WTC11 (cell line): ENCODE data around the gene PRKCB. TPM values are rescaled to one million over a fixed set of nuclear protein-coding genes. Genes with fewer than 3 reads are reported as not detected.

ENCODE experiments used
- ATAC-seq: fragments of 200-7000 bp; cut with Tn5 transposase; 2 replicates; pipeline ENCODE4 v1.10.0; 2021; ENCODE audit warnings: mild to moderate bottlenecking, moderate library complexity
- CTCF ChIA-PET: fragments of 300-600 bp; sonication (Branson Sonifier 250); formaldehyde crosslinking; loops from one replicate; lab custom pipeline; 2021; ENCODE audit warnings: antibody characterized with exemption; lab: Charles Lee
- POLR2A ChIA-PET: fragments of 350-600 bp; sonication (Branson Sonifier 250); formaldehyde crosslinking; loops from one replicate; lab custom pipeline; 2021; ENCODE audit warnings: antibody characterized with exemption; lab: Charles Lee
- DNase-seq: peaks from one replicate; pipeline ENCODE4 v3.0.0; 2021; ENCODE audit warnings: low spot score
- H3K27ac Mint-ChIP-seq: 2 replicates; pipeline ENCODE4 v1.8.0; 2021; ENCODE audit warnings: mixed read lengths
- H3K27me3 Mint-ChIP-seq: 2 replicates; pipeline ENCODE4 v1.8.0; 2021; ENCODE audit warnings: low read depth, mild to moderate bottlenecking, moderate library complexity, mixed read lengths
- H3K36me3 Mint-ChIP-seq: 2 replicates; pipeline ENCODE4 v1.8.0; 2021; ENCODE audit warnings: mixed read lengths
- H3K4me1 Mint-ChIP-seq: 2 replicates; pipeline ENCODE4 v1.8.0; 2022; ENCODE audit warnings: mixed read lengths
- H3K4me3 Mint-ChIP-seq: 2 replicates; pipeline ENCODE4 v1.8.0; 2021; ENCODE audit warnings: mild to moderate bottlenecking, moderate library complexity, mixed read lengths
- H3K9me3 Mint-ChIP-seq: 2 replicates; pipeline ENCODE4 v1.8.0; 2021; ENCODE audit warnings: mixed read lengths
- ATF1 ChIP-seq: sonication (generic); formaldehyde crosslinking; IDR thresholded peaks from 2 replicates; pipeline ENCODE4 v1.8.1; 2023; ENCODE audit warnings: mild to moderate bottlenecking, moderate library complexity, missing genetic modification reagents
- CREM ChIP-seq: sonication (generic); formaldehyde crosslinking; IDR thresholded peaks from 2 replicates; pipeline ENCODE4 v1.8.1; 2022; ENCODE audit warnings: mild to moderate bottlenecking, missing genetic modification reagents, moderate library complexity
- ELF4 ChIP-seq: sonication (generic); formaldehyde crosslinking; IDR thresholded peaks from 2 replicates; pipeline ENCODE4 v1.8.1; 2022; ENCODE audit warnings: low read depth, mild to moderate bottlenecking, moderate library complexity, missing genetic modification reagents
- EMX1 ChIP-seq: fragments of 250-450 bp; sonication (Bioruptor Pico); IDR thresholded peaks from 2 replicates; pipeline ENCODE4 v1.8.0; 2021; ENCODE audit warnings: mild to moderate bottlenecking
- ESRRA ChIP-seq: sonication (generic); formaldehyde crosslinking; IDR thresholded peaks from 2 replicates; pipeline ENCODE4 v1.8.1; 2022; ENCODE audit warnings: mild to moderate bottlenecking, missing genetic modification reagents, borderline replicate concordance
- ETV6 ChIP-seq: sonication (generic); formaldehyde crosslinking; IDR thresholded peaks from 2 replicates; pipeline ENCODE4 v1.8.1; 2022; ENCODE audit warnings: mild to moderate bottlenecking, missing genetic modification reagents
- FOXJ3 ChIP-seq: sonication (generic); formaldehyde crosslinking; IDR thresholded peaks from 2 replicates; pipeline ENCODE4 v1.9.0; 2021; ENCODE audit warnings: missing genetic modification reagents, mild to moderate bottlenecking, borderline replicate concordance
- FOXK1 ChIP-seq: sonication (generic); formaldehyde crosslinking; IDR thresholded peaks from 2 replicates; pipeline ENCODE4 v1.8.0; 2022; ENCODE audit warnings: mild to moderate bottlenecking, moderate library complexity, missing genetic modification reagents
- GRHL2 ChIP-seq: fragments of 250-450 bp; sonication (Bioruptor Pico); IDR thresholded peaks from 2 replicates; pipeline ENCODE4 v1.8.0; 2022; ENCODE audit warnings: mild to moderate bottlenecking, moderate library complexity; ENCODE audit not compliant: insufficient replicate concordance, severe bottlenecking
- NFYB ChIP-seq: sonication (generic); formaldehyde crosslinking; conservative IDR thresholded peaks from 2 replicates; pipeline ENCODE4 v1.8.0; 2022; ENCODE audit warnings: low read depth, missing genetic modification reagents
- SMAD3 ChIP-seq: sonication (generic); formaldehyde crosslinking; IDR thresholded peaks from 2 replicates; pipeline ENCODE4 v1.8.0; 2022; ENCODE audit warnings: missing genetic modification reagents, mild to moderate bottlenecking, borderline replicate concordance
- TEAD4 ChIP-seq: sonication (generic); formaldehyde crosslinking; IDR thresholded peaks from 2 replicates; pipeline ENCODE4 v1.8.0; 2022; ENCODE audit warnings: mild to moderate bottlenecking, missing genetic modification reagents
- TP53 ChIP-seq: sonication (generic); formaldehyde crosslinking; IDR thresholded peaks from 2 replicates; pipeline ENCODE4 v1.8.1; 2023; ENCODE audit warnings: mild to moderate bottlenecking, missing genetic modification reagents
- ZNF232 ChIP-seq: sonication (generic); formaldehyde crosslinking; IDR thresholded peaks from 2 replicates; pipeline ENCODE4 v1.8.0; 2022; ENCODE audit warnings: mild to moderate bottlenecking, missing genetic modification reagents
- ZNF263 ChIP-seq: sonication (generic); formaldehyde crosslinking; IDR thresholded peaks from 2 replicates; pipeline ENCODE4 v1.8.1; 2022; ENCODE audit warnings: low read depth, mild to moderate bottlenecking, moderate library complexity, missing genetic modification reagents
- ZNF396 ChIP-seq: fragments of 250-450 bp; sonication (Bioruptor Pico); IDR thresholded peaks from 2 replicates; pipeline ENCODE4 v1.8.0; 2021; ENCODE audit warnings: mild to moderate bottlenecking, moderate library complexity, borderline replicate concordance
- ZNF423 ChIP-seq: fragments of 250-450 bp; sonication (Bioruptor Pico); IDR thresholded peaks from 2 replicates; pipeline ENCODE4 v2.1.2; 2022; ENCODE audit warnings: mild to moderate bottlenecking, moderate library complexity
- total RNA-seq: library from RNA; stranded (reverse); gene quantifications from 3 replicates; pipeline ENCODE4 v1.2.3, GENCODE V29; 2021
- TF ChIP-seq, protein P1 (sequence below): fragments of 250-450 bp; sonication (Bioruptor Pico); IDR thresholded peaks from 2 replicates; pipeline ENCODE4 v1.9.0; 2021; ENCODE audit warnings: mild to moderate bottlenecking
- TF ChIP-seq, protein P2 (sequence below): sonication (generic); formaldehyde crosslinking; IDR thresholded peaks from 2 replicates; pipeline ENCODE4 v1.8.0; 2023; ENCODE audit warnings: missing genetic modification reagents
- TF ChIP-seq, protein P3 (sequence below): sonication (generic); formaldehyde crosslinking; IDR thresholded peaks from 2 replicates; pipeline ENCODE4 v1.8.1; 2023; ENCODE audit warnings: mild to moderate bottlenecking, missing genetic modification reagents
- TF ChIP-seq, protein P4 (sequence below): fragments of 200-600 bp; IDR thresholded peaks from 2 replicates; pipeline ENCODE4 v1.8.0; 2022; ENCODE audit warnings: antibody characterized with exemption
- TF ChIP-seq, protein P5 (sequence below): sonication (generic); formaldehyde crosslinking; IDR thresholded peaks from 2 replicates; pipeline ENCODE4 v1.8.1; 2023; ENCODE audit warnings: mild to moderate bottlenecking, missing genetic modification reagents
- TF ChIP-seq, protein P6 (sequence below): sonication (generic); formaldehyde crosslinking; IDR thresholded peaks from 2 replicates; pipeline ENCODE4 v1.8.1; 2022; ENCODE audit warnings: low read depth, missing genetic modification reagents, borderline replicate concordance

The PRKCB gene
- total RNA-seq, 1 experiment from 2014 or later: 6.9 TPM

DNA sequence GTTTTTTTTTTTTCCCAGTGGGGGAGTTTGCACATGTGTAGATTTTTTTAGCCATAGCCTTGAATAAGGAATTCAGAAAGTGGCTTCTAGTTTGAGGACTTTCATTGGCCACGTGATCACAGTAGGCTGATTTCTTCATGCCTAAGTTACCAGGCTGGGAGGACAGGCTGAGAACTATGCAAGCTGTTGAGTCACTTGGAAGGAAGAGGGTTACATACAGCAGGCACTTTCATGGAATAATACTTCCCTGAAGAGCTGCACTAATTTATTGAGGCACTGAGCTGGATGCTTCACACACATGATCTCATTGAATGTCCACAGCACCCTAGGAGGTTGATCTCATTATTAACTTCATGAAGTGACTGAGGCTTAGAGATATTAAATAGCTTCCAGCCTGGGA lies 22.8 kb downstream of the PRKCB start:
- Mint-ChIP-seq H3K27ac (no peak overlapping the region), H3K4me1 (peaks cover 11% of the 10 kb centered on the region), H3K36me3 (no peaks in the 10 kb centered on the region), H3K9me3 (no peaks in the 10 kb centered on the region), H3K27me3 (peaks cover 95% of the 10 kb centered on the region), H3K4me3 (no peak overlapping the region)
- TF ChIP-seq ETV6 (CRISPR knock-in tag) (no peak), ZNF423 (CRISPR knock-in tag) (no peak), EMX1 (CRISPR knock-in tag) (no peak), ESRRA (no peak), CREM (CRISPR knock-in tag) (no peak)
- POLR2A ChIA-PET: no interaction called here
- ATAC-seq (no peak), DNase-seq (no peak)
- CTCF ChIA-PET: interaction anchor here (1.4 to 1.6 kb wide), 3 partner anchors 21 to 158 kb away, joined by 3 to 5 read pairs (median 4); no protein-coding TSS in a partner anchor

DNA sequence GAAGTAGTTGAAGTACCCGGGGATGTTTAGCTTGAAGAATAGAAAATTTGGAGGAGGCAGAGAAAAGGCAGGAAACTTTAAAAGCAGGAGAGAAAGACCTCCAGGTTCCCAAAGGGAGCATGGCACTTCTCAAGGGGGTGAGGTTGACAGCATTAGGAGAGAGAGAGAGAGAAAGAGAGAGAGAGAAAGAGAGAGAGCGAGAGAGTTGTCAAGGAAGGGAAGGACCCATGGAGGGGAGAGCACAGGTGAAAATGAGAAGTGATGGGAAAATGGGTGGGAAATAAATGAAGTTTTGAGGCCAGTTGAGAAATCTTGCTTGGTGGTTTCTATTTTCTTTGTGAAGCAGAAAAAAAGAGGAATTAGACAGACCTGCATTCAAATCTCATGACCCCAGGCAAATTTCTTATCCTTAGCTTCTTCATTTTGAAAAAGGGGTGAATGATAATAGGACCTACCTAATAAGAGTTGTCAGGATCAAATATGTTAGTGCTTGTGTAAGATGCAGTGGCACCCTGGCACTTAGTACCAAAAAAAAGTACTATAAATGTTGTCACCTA lies 24.0 kb downstream of the PRKCB start:
- TF ChIP-seq ELF4 (no peak), TEAD4 (CRISPR knock-in tag) (no peak), ZNF232 (no peak), FOXK1 (CRISPR knock-in tag) (no peak)
- TF ChIP-seq, protein P1, sequence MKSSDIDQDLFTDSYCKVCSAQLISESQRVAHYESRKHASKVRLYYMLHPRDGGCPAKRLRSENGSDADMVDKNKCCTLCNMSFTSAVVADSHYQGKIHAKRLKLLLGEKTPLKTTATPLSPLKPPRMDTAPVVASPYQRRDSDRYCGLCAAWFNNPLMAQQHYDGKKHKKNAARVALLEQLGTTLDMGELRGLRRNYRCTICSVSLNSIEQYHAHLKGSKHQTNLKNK (CRISPR knock-in tag): no peak
- TF ChIP-seq, protein P2, sequence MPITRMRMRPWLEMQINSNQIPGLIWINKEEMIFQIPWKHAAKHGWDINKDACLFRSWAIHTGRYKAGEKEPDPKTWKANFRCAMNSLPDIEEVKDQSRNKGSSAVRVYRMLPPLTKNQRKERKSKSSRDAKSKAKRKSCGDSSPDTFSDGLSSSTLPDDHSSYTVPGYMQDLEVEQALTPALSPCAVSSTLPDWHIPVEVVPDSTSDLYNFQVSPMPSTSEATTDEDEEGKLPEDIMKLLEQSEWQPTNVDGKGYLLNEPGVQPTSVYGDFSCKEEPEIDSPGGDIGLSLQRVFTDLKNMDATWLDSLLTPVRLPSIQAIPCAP (CRISPR knock-in tag): no peak
- ChIA-PET POLR2A (no interaction called here), CTCF (interaction anchor here (1.2 to 1.6 kb wide), 2 partner anchors 23 to 56 kb away, joined by 3 to 5 read pairs; no protein-coding TSS in a partner anchor)
- Mint-ChIP-seq H3K27ac (no peak overlapping the region), H3K9me3 (no peaks in the 10 kb centered on the region), H3K27me3 (peaks cover 98% of the 10 kb centered on the region), H3K36me3 (no peaks in the 10 kb centered on the region), H3K4me1 (peaks cover 4% of the 10 kb centered on the region), H3K4me3 (no peak overlapping the region)
- ATAC-seq (no peak), DNase-seq (no peak)

DNA sequence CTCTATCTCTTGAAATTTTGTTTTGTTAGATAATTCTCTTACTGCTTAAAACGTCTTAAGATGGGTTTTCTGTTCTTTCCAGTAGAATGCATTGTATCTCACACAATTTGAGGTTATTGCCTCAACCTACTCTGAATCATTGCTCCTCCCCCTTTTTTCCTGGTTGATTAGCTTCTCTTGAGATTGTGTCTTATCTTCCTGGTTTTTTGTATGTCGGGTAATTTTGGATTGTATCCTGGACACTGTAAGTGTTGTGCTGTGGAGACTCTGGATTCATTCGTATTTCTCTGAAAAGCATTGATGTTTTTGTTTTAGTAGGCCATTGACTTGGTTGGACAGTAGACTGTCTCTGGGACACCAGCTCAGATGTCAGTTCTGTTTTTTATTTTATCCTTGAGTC lies 26.1 kb downstream of the PRKCB start:
- Mint-ChIP-seq H3K4me1 (peaks cover 10% of the 10 kb centered on the region), H3K27ac (no peak overlapping the region), H3K4me3 (no peak overlapping the region), H3K27me3 (peaks cover 97% of the 10 kb centered on the region)
- CTCF ChIA-PET: interaction anchor here (1.4 to 1.7 kb wide), 3 partner anchors 15 to 180 kb away, joined by 3 to 5 read pairs (median 3); no protein-coding TSS in a partner anchor
- TF ChIP-seq TP53: no peak
- TF ChIP-seq, protein P3, sequence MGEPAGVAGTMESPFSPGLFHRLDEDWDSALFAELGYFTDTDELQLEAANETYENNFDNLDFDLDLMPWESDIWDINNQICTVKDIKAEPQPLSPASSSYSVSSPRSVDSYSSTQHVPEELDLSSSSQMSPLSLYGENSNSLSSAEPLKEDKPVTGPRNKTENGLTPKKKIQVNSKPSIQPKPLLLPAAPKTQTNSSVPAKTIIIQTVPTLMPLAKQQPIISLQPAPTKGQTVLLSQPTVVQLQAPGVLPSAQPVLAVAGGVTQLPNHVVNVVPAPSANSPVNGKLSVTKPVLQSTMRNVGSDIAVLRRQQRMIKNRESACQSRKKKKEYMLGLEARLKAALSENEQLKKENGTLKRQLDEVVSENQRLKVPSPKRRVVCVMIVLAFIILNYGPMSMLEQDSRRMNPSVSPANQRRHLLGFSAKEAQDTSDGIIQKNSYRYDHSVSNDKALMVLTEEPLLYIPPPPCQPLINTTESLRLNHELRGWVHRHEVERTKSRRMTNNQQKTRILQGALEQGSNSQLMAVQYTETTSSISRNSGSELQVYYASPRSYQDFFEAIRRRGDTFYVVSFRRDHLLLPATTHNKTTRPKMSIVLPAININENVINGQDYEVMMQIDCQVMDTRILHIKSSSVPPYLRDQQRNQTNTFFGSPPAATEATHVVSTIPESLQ (CRISPR knock-in tag): no peak
- no peak for TF ChIP-seq ZNF396 (CRISPR knock-in tag)
- TF ChIP-seq TEAD4 (CRISPR knock-in tag): no peak
- TF ChIP-seq, protein P4, sequence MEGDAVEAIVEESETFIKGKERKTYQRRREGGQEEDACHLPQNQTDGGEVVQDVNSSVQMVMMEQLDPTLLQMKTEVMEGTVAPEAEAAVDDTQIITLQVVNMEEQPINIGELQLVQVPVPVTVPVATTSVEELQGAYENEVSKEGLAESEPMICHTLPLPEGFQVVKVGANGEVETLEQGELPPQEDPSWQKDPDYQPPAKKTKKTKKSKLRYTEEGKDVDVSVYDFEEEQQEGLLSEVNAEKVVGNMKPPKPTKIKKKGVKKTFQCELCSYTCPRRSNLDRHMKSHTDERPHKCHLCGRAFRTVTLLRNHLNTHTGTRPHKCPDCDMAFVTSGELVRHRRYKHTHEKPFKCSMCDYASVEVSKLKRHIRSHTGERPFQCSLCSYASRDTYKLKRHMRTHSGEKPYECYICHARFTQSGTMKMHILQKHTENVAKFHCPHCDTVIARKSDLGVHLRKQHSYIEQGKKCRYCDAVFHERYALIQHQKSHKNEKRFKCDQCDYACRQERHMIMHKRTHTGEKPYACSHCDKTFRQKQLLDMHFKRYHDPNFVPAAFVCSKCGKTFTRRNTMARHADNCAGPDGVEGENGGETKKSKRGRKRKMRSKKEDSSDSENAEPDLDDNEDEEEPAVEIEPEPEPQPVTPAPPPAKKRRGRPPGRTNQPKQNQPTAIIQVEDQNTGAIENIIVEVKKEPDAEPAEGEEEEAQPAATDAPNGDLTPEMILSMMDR: no peak
- TF ChIP-seq, protein P5, sequence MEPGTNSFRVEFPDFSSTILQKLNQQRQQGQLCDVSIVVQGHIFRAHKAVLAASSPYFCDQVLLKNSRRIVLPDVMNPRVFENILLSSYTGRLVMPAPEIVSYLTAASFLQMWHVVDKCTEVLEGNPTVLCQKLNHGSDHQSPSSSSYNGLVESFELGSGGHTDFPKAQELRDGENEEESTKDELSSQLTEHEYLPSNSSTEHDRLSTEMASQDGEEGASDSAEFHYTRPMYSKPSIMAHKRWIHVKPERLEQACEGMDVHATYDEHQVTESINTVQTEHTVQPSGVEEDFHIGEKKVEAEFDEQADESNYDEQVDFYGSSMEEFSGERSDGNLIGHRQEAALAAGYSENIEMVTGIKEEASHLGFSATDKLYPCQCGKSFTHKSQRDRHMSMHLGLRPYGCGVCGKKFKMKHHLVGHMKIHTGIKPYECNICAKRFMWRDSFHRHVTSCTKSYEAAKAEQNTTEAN (CRISPR knock-in tag): no peak
- TF ChIP-seq ETV6 (CRISPR knock-in tag): no peak
- no peak for TF ChIP-seq ATF1 (CRISPR knock-in tag)
- no peak for TF ChIP-seq NFYB (CRISPR knock-in tag)
- no peak for TF ChIP-seq GRHL2 (CRISPR knock-in tag)
- TF ChIP-seq SMAD3 (CRISPR knock-in tag): no peak
- no peak for TF ChIP-seq ZNF263
- no peak for TF ChIP-seq FOXJ3 (CRISPR knock-in tag)
- TF ChIP-seq, protein P6, sequence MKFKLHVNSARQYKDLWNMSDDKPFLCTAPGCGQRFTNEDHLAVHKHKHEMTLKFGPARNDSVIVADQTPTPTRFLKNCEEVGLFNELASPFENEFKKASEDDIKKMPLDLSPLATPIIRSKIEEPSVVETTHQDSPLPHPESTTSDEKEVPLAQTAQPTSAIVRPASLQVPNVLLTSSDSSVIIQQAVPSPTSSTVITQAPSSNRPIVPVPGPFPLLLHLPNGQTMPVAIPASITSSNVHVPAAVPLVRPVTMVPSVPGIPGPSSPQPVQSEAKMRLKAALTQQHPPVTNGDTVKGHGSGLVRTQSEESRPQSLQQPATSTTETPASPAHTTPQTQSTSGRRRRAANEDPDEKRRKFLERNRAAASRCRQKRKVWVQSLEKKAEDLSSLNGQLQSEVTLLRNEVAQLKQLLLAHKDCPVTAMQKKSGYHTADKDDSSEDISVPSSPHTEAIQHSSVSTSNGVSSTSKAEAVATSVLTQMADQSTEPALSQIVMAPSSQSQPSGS (CRISPR knock-in tag): no peak
- TF ChIP-seq, all 79 proteins: peak for 0
- ATAC-seq (no peak), DNase-seq (no peak)
- H3K36me3 Mint-ChIP-seq: no peaks in the 10 kb centered on the region
- POLR2A ChIA-PET: interaction anchor here (0.7 kb wide), 1 partner anchor 39 kb away, joined by 3 read pairs; no protein-coding TSS in a partner anchor
- no peaks in the 10 kb centered on the region for H3K9me3 Mint-ChIP-seq
